Right atrium auricular region (tissue), 2 donors: ENCODE results near the gene ITPR3. TPM values are rescaled to one million over a fixed set of nuclear protein-coding genes. Genes with fewer than 3 reads are reported as not detected.
A peak's percentile ranks its signal among the peaks of the same experiment; 100 is the strongest.

ENCODE experiments used
- DNase-seq: peaks from one replicate; pipeline ENCODE4 v3.0.0-alpha.2; 2019; ENCODE audit warnings: low spot score
- H3K27ac ChIP-seq, 2 donors: fragments of 200-600 bp; sonication (generic); 1 replicate in 1 of 2; 2 replicates in 1 of 2; pipeline ENCODE4 v1.5.1; 2016 to 2019
- H3K27me3 ChIP-seq, 2 donors: fragments of 200-600 bp; sonication (generic); one replicate each; pipeline versions ENCODE4 v1.5.1 to v1.6.0; 2017 to 2019
- H3K36me3 ChIP-seq: fragments of 200-600 bp; sonication (generic); one replicate; pipeline ENCODE4 v1.5.1; 2016
- H3K4me1 ChIP-seq, 2 donors: fragments of 200-600 bp; sonication (generic); one replicate each; pipeline versions ENCODE4 v1.5.1 to v1.6.0; 2017 to 2019
- H3K4me3 ChIP-seq, 2 donors: fragments of 200-600 bp; sonication (generic); 1 replicate in 1 of 2; 2 replicates in 1 of 2; pipeline ENCODE4 v1.5.1; 2017 to 2019; ENCODE audit warnings: mild to moderate bottlenecking in 1 of 2, moderate library complexity in 1 of 2
- H3K9me3 ChIP-seq, 2 donors: fragments of 200-600 bp; sonication (generic); one replicate each; pipeline ENCODE4 v1.5.1; 2019
- CTCF ChIP-seq, 2 donors: fragments of 200-600 bp; sonication (generic); IDR thresholded peaks; one replicate each; pipeline ENCODE4 v1.5.1; 2019; ENCODE audit warnings: antibody characterized with exemption in 2 of 2
- total RNA-seq, 2 donors: library from RNA; depleted of rRNA; stranded (reverse); fragments of >200 nt; gene quantifications; one replicate each; pipeline ENCODE4 v1.1.0, GENCODE V29; 2016

The ITPR3 gene
- total RNA-seq, 2 donors from 2014 or later = 6.2 to 17.7 TPM

GRCh38 chr6:33642897-33643296, 21.8 kb downstream of the ITPR3 start:
- H3K9me3 ChIP-seq = no peaks in the 10 kb centered on the region
- peak overlapping the region in 1 of 2 donors; percentile 16 for H3K27ac ChIP-seq
- TF ChIP-seq CTCF (IDR thresholded peaks at IDR 0.05) = no peak
- no peak overlapping the region for H3K4me3 ChIP-seq
- H3K27me3 ChIP-seq = no peaks in the 10 kb centered on the region
- H3K36me3 ChIP-seq = no peaks in the 10 kb centered on the region
- peak; percentile 62 for DNase-seq
- H3K4me1 ChIP-seq = no peaks in the 10 kb centered on the region

GRCh38 chr6:33651403-33651802, 30.3 kb downstream of the ITPR3 start:
- H3K4me1 ChIP-seq = no peaks in the 10 kb centered on the region
- H3K36me3 ChIP-seq = peaks cover 4% of the 10 kb centered on the region
- no peak overlapping the region for H3K27ac ChIP-seq
- no peak overlapping the region for H3K4me3 ChIP-seq
- no peak for TF ChIP-seq CTCF (IDR thresholded peaks at IDR 0.05)
- DNase-seq = no peak
- H3K9me3 ChIP-seq = no peaks in the 10 kb centered on the region
- H3K27me3 ChIP-seq = no peaks in the 10 kb centered on the region

GRCh38 chr6:33652002-33652401, 30.9 kb downstream of the ITPR3 start:
- no peak overlapping the region for H3K27ac ChIP-seq

GRCh38 chr6:33654831-33655554, 33.9 kb downstream of the ITPR3 start:
- peaks cover 17% of the 10 kb centered on the region for H3K36me3 ChIP-seq
- H3K27ac ChIP-seq = no peak overlapping the region
- no peak overlapping the region for H3K4me3 ChIP-seq
- H3K9me3 ChIP-seq = no peaks in the 10 kb centered on the region
- TF ChIP-seq CTCF (IDR thresholded peaks at IDR 0.05) = no peak
- no peaks in the 10 kb centered on the region for H3K4me1 ChIP-seq
- no peaks in the 10 kb centered on the region for H3K27me3 ChIP-seq
- DNase-seq = no peak

More at GRCh38 chr6:33652002-33652401, 30.9 kb downstream of the ITPR3 start:
- H3K36me3 ChIP-seq = peaks cover 9% of the 10 kb centered on the region
- no peak for TF ChIP-seq CTCF (IDR thresholded peaks at IDR 0.05)
- H3K9me3 ChIP-seq = no peaks in the 10 kb centered on the region
- no peaks in the 10 kb centered on the region for H3K27me3 ChIP-seq
- no peaks in the 10 kb centered on the region for H3K4me1 ChIP-seq
- H3K4me3 ChIP-seq = no peak overlapping the region
- no peak for DNase-seq

- DNase-seq = no peak
- H3K4me3 ChIP-seq = no peak overlapping the region
Observed at GRCh38 chr6:33656844-33657243, 35.7 kb downstream of the ITPR3 start.

More at GRCh38 chr6:33656844-33657243, 35.7 kb downstream of the ITPR3 start:
- Histone ChIP-seq H3K4me1 (no peaks in the 10 kb centered on the region), H3K36me3 (peaks cover 17% of the 10 kb centered on the region), H3K9me3 (no peaks in the 10 kb centered on the region), H3K27ac (no peak overlapping the region), H3K27me3 (no peaks in the 10 kb centered on the region)
- no peak for TF ChIP-seq CTCF (IDR thresholded peaks at IDR 0.05)
